Neural cell (in vitro differentiated cells): Measurements from ENCODE around the gene PIBF1.

Source experiments
- EZH2 ChIP-seq: fragments of 200-600, 300-800 bp; shearing (Covaris generic), sonication (generic); IDR thresholded peaks from 2 replicates; pipeline ENCODE4 v1.6.1; 2014; ENCODE audit warnings: antibody characterized with exemption, low read length, borderline replicate concordance, mild to moderate bottlenecking; ENCODE audit not compliant: insufficient read depth, poor library complexity, severe bottlenecking
- SMC3 ChIP-seq: fragments of 450-650 bp; conservative IDR thresholded peaks from 2 replicates; pipeline ENCODE4 v1.6.1; 2014; ENCODE audit warnings: antibody characterized with exemption, mild to moderate bottlenecking, moderate library complexity; ENCODE audit not compliant: poor library complexity
- TF ChIP-seq, protein P1 (sequence below): fragments of 450-650 bp; IDR thresholded peaks from 2 replicates; pipeline ENCODE4 v1.5.1; 2014; ENCODE audit warnings: antibody characterized with exemption, mild to moderate bottlenecking, moderate library complexity; ENCODE audit not compliant: poor library complexity, severe bottlenecking

- TF ChIP-seq SMC3, result no peak
- TF ChIP-seq, protein P1, sequence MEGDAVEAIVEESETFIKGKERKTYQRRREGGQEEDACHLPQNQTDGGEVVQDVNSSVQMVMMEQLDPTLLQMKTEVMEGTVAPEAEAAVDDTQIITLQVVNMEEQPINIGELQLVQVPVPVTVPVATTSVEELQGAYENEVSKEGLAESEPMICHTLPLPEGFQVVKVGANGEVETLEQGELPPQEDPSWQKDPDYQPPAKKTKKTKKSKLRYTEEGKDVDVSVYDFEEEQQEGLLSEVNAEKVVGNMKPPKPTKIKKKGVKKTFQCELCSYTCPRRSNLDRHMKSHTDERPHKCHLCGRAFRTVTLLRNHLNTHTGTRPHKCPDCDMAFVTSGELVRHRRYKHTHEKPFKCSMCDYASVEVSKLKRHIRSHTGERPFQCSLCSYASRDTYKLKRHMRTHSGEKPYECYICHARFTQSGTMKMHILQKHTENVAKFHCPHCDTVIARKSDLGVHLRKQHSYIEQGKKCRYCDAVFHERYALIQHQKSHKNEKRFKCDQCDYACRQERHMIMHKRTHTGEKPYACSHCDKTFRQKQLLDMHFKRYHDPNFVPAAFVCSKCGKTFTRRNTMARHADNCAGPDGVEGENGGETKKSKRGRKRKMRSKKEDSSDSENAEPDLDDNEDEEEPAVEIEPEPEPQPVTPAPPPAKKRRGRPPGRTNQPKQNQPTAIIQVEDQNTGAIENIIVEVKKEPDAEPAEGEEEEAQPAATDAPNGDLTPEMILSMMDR, result no peak
- TF ChIP-seq EZH2, result no peak
Observed at GRCh38 chr13:72998012-72998411, 216.1 kb downstream of the PIBF1 start.
